SK-N-SH (cell line): ENCODE data around the gene GLRX5. TPM values are rescaled to one million over a fixed set of nuclear protein-coding genes. Genes with fewer than 3 reads are reported as not detected.
A peak's percentile ranks its signal among the peaks of the same experiment; 100 is the strongest.

Experiments used
- CTCF ChIA-PET: fragments of 300-600, 350-600 bp; formaldehyde crosslinking; extraction: SDS; loops from one replicate; lab custom pipeline; 2021; lab: Yijun Ruan, JAX
- POLR2A ChIA-PET: fragments of 350-600 bp; sonication (Branson Sonifier 250); formaldehyde crosslinking; extraction: SDS; loops from one replicate; lab custom pipeline; 2020; ENCODE audit warnings: antibody characterized with exemption, inconsistent platforms; lab: Yijun Ruan, JAX
- DNase-seq: peaks from one replicate; pipeline ENCODE4 v3.0.0; 2012
- H2AFZ ChIP-seq: fragments of 200-600 bp; sonication (generic); 2 replicates; pipeline ENCODE4 v1.8.1; 2016; ENCODE audit warnings: antibody characterized with exemption, mild to moderate bottlenecking, low read depth
- H3F3A ChIP-seq: fragments of 200-600 bp; sonication (generic); replicated peaks from 2 replicates; pipeline ENCODE3; 2016; ENCODE audit warnings: antibody characterized with exemption, mild to moderate bottlenecking; ENCODE audit not compliant: insufficient read depth
- H3K27ac ChIP-seq, 2 experiments: fragments of 200-500 bp in 1 of 2; fragments of 200-600 bp in 1 of 2; sonication (Bioruptor generic) in 1 of 2; sonication (generic), shearing (Covaris generic) in 1 of 2; 2 replicates each; pipeline versions ENCODE4 v1.5.1 to v1.6.1; 2014 to 2016; ENCODE audit warnings: low read depth in 2 of 2, inconsistent platforms in 1 of 2, low read length in 1 of 2, mild to moderate bottlenecking in 1 of 2, mixed read lengths in 1 of 2
- H3K27me3 ChIP-seq: fragments of 200-600 bp; sonication (generic), shearing (Covaris generic); 2 replicates; pipeline ENCODE4 v1.6.1; 2016; ENCODE audit warnings: mixed run types; ENCODE audit not compliant: insufficient read depth
- H3K36me3 ChIP-seq, 2 experiments: fragments of 200-500 bp in 1 of 2; fragments of 200-600 bp in 1 of 2; sonication (Bioruptor generic) in 1 of 2; sonication (generic) in 1 of 2; replicated peaks in 1 of 2; 2 replicates each; pipeline versions ENCODE3 to v1.5.1; 2014 to 2016; ENCODE audit warnings: low read length in 1 of 2, mild to moderate bottlenecking in 1 of 2; ENCODE audit not compliant: insufficient read depth in 2 of 2, control insufficient read depth in 1 of 2
- H3K4me1 ChIP-seq, 2 experiments: fragments of 200-500 bp in 1 of 2; fragments of 200-600 bp in 1 of 2; sonication (Bioruptor generic) in 1 of 2; sonication (generic), shearing (Covaris generic) in 1 of 2; 2 replicates each; pipeline versions ENCODE4 v1.5.1 to v1.6.1; 2014 to 2016; ENCODE audit warnings: low read depth in 1 of 2, low read length in 1 of 2, mixed run types in 1 of 2; ENCODE audit not compliant: insufficient read depth in 2 of 2, control insufficient read depth in 1 of 2
- H3K4me2 ChIP-seq: fragments of 200-600 bp; sonication (generic), shearing (Covaris generic); 2 replicates; pipeline ENCODE4 v1.6.1; 2017; ENCODE audit warnings: mixed run types
- H3K4me3 ChIP-seq, 2 experiments: fragments of 200-500 bp in 1 of 2; fragments of 200-600 bp in 1 of 2; sonication (Bioruptor generic) in 1 of 2; sonication (generic), shearing (Covaris generic) in 1 of 2; 2 replicates each; pipeline versions ENCODE4 v1.5.1 to v1.8.1; 2014 to 2016; ENCODE audit warnings: low read depth in 2 of 2, inconsistent platforms in 1 of 2, low read length in 1 of 2, mild to moderate bottlenecking in 1 of 2, mixed read lengths in 1 of 2, moderate library complexity in 1 of 2
- H3K79me2 ChIP-seq: fragments of 200-600 bp; sonication (generic); 2 replicates; pipeline ENCODE4 v1.8.1; 2017; ENCODE audit warnings: mild to moderate bottlenecking; ENCODE audit not compliant: insufficient read depth
- H3K9ac ChIP-seq: fragments of 200-600 bp; sonication (generic); 2 replicates; pipeline ENCODE4 v1.6.1; 2017; ENCODE audit warnings: mixed run types
- H3K9me2 ChIP-seq: fragments of 200-600 bp; sonication (generic); 2 replicates; pipeline ENCODE4 v1.6.1; 2017; ENCODE audit warnings: mixed run types
- H3K9me3 ChIP-seq: fragments of 200-600 bp; sonication (generic); 2 replicates; pipeline ENCODE4 v1.6.1; 2017; ENCODE audit warnings: mixed run types, mild to moderate bottlenecking, moderate library complexity
- H4K20me1 ChIP-seq: fragments of 200-600 bp; sonication (generic); 2 replicates; pipeline ENCODE4 v1.6.1; 2017; ENCODE audit warnings: mild to moderate bottlenecking, mixed run types; ENCODE audit not compliant: insufficient read depth
- CHD2 ChIP-seq: fragments of 150-350 bp; IDR thresholded peaks from 2 replicates; pipeline ENCODE4 v1.6.1; 2018; ENCODE audit warnings: low read length; ENCODE audit not compliant: partially characterized antibody
- CTCF ChIP-seq: fragments of 200-600 bp; sonication (generic); IDR thresholded peaks from 2 replicates; pipeline ENCODE4 v1.6.1; 2017; ENCODE audit warnings: antibody characterized with exemption, mild to moderate bottlenecking, moderate library complexity
- ELF1 ChIP-seq: IDR thresholded peaks from 2 replicates; pipeline ENCODE4 v1.4.0; 2012
- EP300 ChIP-seq, 2 experiments: IDR thresholded peaks; 2 replicates each; pipeline versions ENCODE4 v1.4.0 to v1.6.1; 2012; ENCODE audit warnings: borderline replicate concordance in 1 of 2, low read depth in 1 of 2, low read length in 1 of 2
- EZH2phosphoT487 ChIP-seq: fragments of 200-600 bp; sonication (generic); IDR thresholded peaks from 2 replicates; pipeline ENCODE4 v1.6.1; 2017; ENCODE audit warnings: low read depth, mixed run types, mild to moderate bottlenecking, antibody characterized with exemption, moderate library complexity, borderline replicate concordance
- FOSL2 ChIP-seq: IDR thresholded peaks from 2 replicates; pipeline ENCODE4 v1.4.0; 2012; ENCODE audit warnings: low read depth, mild to moderate bottlenecking, moderate library complexity, borderline replicate concordance
- FOXM1 ChIP-seq: IDR thresholded peaks from 2 replicates; pipeline ENCODE4 v1.4.0; 2012; ENCODE audit warnings: low read depth, mild to moderate bottlenecking
- IRF3 ChIP-seq: fragments of 150-350 bp; IDR thresholded peaks from 2 replicates; pipeline ENCODE4 v1.6.1; 2016; ENCODE audit warnings: mild to moderate bottlenecking, low read depth, low read length
- JUND ChIP-seq: IDR thresholded peaks from 2 replicates; pipeline ENCODE4 v1.4.0; 2012
- MAX ChIP-seq: IDR thresholded peaks from 2 replicates; pipeline ENCODE4 v1.4.0; 2012; ENCODE audit warnings: low read depth
- MEF2A ChIP-seq: IDR thresholded peaks from 2 replicates; pipeline ENCODE4 v1.4.0; 2012; ENCODE audit warnings: low read depth, borderline replicate concordance
- MXI1 ChIP-seq: IDR thresholded peaks from 2 replicates; pipeline ENCODE4 v1.6.1; 2012; ENCODE audit warnings: mild to moderate bottlenecking, low read depth, low read length, improper control_type of control experiment
- NFIC ChIP-seq: IDR thresholded peaks from 2 replicates; pipeline ENCODE4 v1.4.0; 2012; ENCODE audit warnings: borderline replicate concordance
- NRF1 ChIP-seq: IDR thresholded peaks from 2 replicates; pipeline ENCODE4 v1.6.1; 2012; ENCODE audit warnings: low read depth, mild to moderate bottlenecking, low read length
- POLR2AphosphoS5 ChIP-seq: IDR thresholded peaks from 2 replicates; pipeline ENCODE4 v1.6.1; 2012; ENCODE audit warnings: low read depth, low read length
- RAD21 ChIP-seq: IDR thresholded peaks from 2 replicates; pipeline ENCODE4 v1.6.1; 2012; ENCODE audit warnings: mild to moderate bottlenecking, low read length
- RFX5 ChIP-seq: IDR thresholded peaks from 2 replicates; pipeline ENCODE4 v1.6.1; 2012; ENCODE audit warnings: mild to moderate bottlenecking, improper control_type of control experiment, low read length
- SIN3A ChIP-seq: IDR thresholded peaks from 2 replicates; pipeline ENCODE4 v1.6.1; 2012; ENCODE audit warnings: low read depth, mild to moderate bottlenecking, low read length, moderate library complexity, borderline replicate concordance
- TAF1 ChIP-seq: IDR thresholded peaks from 2 replicates; pipeline ENCODE4 v1.6.1; 2012; ENCODE audit warnings: low read depth, mild to moderate bottlenecking, low read length, moderate library complexity, borderline replicate concordance
- TCF12 ChIP-seq: IDR thresholded peaks from 2 replicates; pipeline ENCODE4 v1.4.0; 2012
- USF1 ChIP-seq: IDR thresholded peaks from 2 replicates; pipeline ENCODE4 v1.4.0; 2012; ENCODE audit warnings: low read depth, borderline replicate concordance
- YY1 ChIP-seq: IDR thresholded peaks from 2 replicates; pipeline ENCODE4 v1.4.0; 2012; ENCODE audit warnings: low read depth, mild to moderate bottlenecking
- WGBS: methylation state at CpG from one replicate; pipeline ENCODE4 v1.1.6; 2017; ENCODE audit warnings: low lambda C conversion rate; 5-methylcytosine and 5-hydroxymethylcytosine counted together
- polyA plus RNA-seq, 3 experiments: library from polyadenylated mRNA; depleted of rRNA; stranded (reverse); fragments of >200 nt; gene quantifications; 2 replicates each; pipeline ENCODE4 v1.2.3, GENCODE V29; 2012

The GLRX5 gene
- polyA plus RNA-seq, 1 of the 3 experiments (the other 2 are of a cell fraction): 29.1 TPM

GRCh38 chr14:95494456-95494855, 40.4 kb upstream of the GLRX5 start:
- ChIA-PET POLR2A (no interaction called here), CTCF (interaction anchor here (1.0 to 2.5 kb wide), 3 partner anchors 24 to 53 kb away, joined by 3 to 8 read pairs (median 4); no protein-coding TSS in a partner anchor)
- no peak for TF ChIP-seq USF1
- no peak for TF ChIP-seq ELF1
- TF ChIP-seq JUND: no peak
- TF ChIP-seq MAX: no peak
- TF ChIP-seq YY1: no peak
- no peak for TF ChIP-seq TCF12
- no peak for TF ChIP-seq NRF1
- TF ChIP-seq CTCF: no peak
- peaks cover 16% of the 10 kb centered on the region for H3F3A ChIP-seq
- H3K4me1 ChIP-seq: peaks cover 16 to 39% of the 10 kb centered on the region in 2 experiments; a peak in 1 of 4 replicates
- H3K9me2 ChIP-seq: no peaks in the 10 kb centered on the region
- no peaks in the 10 kb centered on the region for H3K9me3 ChIP-seq
- H3K79me2 ChIP-seq: no peaks in the 10 kb centered on the region; the same call in 1 of the 2 replicates
- WGBS: 93% methylated on average over 4 of the region's 4 CpGs
- H3K4me3 ChIP-seq: no peak overlapping the region
- H2AFZ ChIP-seq: no peak overlapping the region
- no peak overlapping the region for H3K9ac ChIP-seq
- H3K4me2 ChIP-seq: no peak overlapping the region
- no peaks in the 10 kb centered on the region for H4K20me1 ChIP-seq
- no peak for DNase-seq
- H3K27me3 ChIP-seq: no peaks in the 10 kb centered on the region
- H3K27ac ChIP-seq: no peak overlapping the region
- H3K36me3 ChIP-seq: no peaks in the 10 kb centered on the region

- Histone ChIP-seq H3F3A (peaks cover 16% of the 10 kb centered on the region), H3K4me3 (no peak overlapping the region), H2AFZ (no peak overlapping the region), H3K9me2 (no peaks in the 10 kb centered on the region), H3K27me3 (no peaks in the 10 kb centered on the region), H3K4me2 (no peak overlapping the region), H4K20me1 (no peaks in the 10 kb centered on the region), H3K9me3 (no peaks in the 10 kb centered on the region), H3K9ac (no peak overlapping the region), H3K36me3 (no peaks in the 10 kb centered on the region), H3K79me2 (no peaks in the 10 kb centered on the region; the same call in 1 of the 2 replicates), H3K4me1 (peaks cover 16 to 39% of the 10 kb centered on the region in 2 experiments; a peak in 1 of 4 replicates), H3K27ac (peak overlapping the region in 1 of 2 experiments; percentile 83; a peak in 1 of 4 replicates)
- no peak for DNase-seq
- ChIA-PET CTCF (interaction anchor here (2.4 to 2.5 kb wide), 2 partner anchors 32 to 53 kb away, joined by 8 to 11 read pairs; no protein-coding TSS in a partner anchor), POLR2A (no interaction called here)
- WGBS: 92% methylated on average over 3 of the region's 3 CpGs
- TF ChIP-seq EP300 (IDR thresholded peaks at IDR 0.05; ENCODE audit: borderline replicate concordance in 1 of 2, low read depth in 1 of 2, low read length in 1 of 2): no peak
- no peak for TF ChIP-seq SIN3A
- TF ChIP-seq RAD21: no peak
- TF ChIP-seq EZH2phosphoT487: no peak
- no peak for TF ChIP-seq FOXM1
- no peak for TF ChIP-seq MAX
- TF ChIP-seq CHD2: no peak
- TF ChIP-seq MXI1: no peak
- no peak for TF ChIP-seq TAF1
- no peak for TF ChIP-seq MEF2A
- TF ChIP-seq POLR2AphosphoS5: no peak
- no peak for TF ChIP-seq NFIC
- TF ChIP-seq YY1: no peak
- TF ChIP-seq RFX5: no peak
- TF ChIP-seq IRF3: no peak
- TF ChIP-seq FOSL2: no peak
- no peak for TF ChIP-seq CTCF
Measured at GRCh38 chr14:95495076-95495475, 39.8 kb upstream of the GLRX5 start.
